Activated CD8-positive, alpha-beta memory T cell treated with anti-CD3 and anti-CD28 coated beads, Interleukin-2, amount 50 U/mL, for 4 hours (primary cell): ENCODE data around the gene SH3YL1.

ENCODE experiments used
- DNase-seq: peaks from one replicate; pipeline ENCODE4 v3.0.0-alpha.2; 2020

The SH3YL1 gene

DNA sequence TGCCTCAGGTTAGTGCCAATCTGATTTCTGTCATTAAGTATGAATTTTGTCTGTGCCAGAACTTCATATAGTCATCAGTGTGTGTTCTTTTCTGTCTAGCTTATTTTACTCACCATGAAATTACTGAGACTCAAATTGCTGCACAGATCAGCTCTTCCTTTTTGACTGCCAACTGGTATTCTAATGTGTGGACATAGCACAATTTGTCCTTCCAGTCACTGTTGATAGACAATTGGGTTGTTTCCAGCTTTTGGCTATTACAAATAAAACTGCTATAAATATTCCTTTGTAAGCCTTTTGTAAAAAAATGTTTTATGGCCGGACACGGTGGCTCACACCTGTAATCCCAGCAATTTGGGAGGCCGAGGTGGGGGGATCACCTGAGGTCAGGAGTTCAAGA is 7.7 kb downstream of the SH3YL1 start:
- no peak for DNase-seq

DNA sequence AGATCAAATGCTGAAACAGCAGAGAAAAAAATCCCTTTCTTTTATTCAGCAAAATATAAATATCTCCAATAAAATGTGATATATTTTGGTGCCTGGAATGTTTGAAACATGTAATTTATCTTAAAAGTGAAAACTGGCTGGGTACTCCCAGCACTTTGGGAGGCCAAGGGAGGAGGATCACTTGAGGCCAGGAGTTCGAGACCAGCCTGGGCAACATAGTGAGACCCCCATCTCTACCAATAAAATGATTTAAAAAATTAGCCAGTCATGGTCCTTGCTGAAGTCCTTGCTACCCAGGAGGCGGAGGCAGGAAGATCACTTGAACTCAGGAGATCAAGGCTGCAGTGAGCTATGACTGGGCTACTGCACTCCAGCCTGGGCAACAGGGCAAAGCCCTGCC is 8.6 kb downstream of the SH3YL1 start:
- DNase-seq: no peak

GRCh38 chr2:254241-254640 is 9.6 kb downstream of the SH3YL1 start:
- DNase-seq: no peak

- no peak for DNase-seq
Measured at GRCh38 chr2:253202-253638, 10.6 kb downstream of the SH3YL1 start.

DNA sequence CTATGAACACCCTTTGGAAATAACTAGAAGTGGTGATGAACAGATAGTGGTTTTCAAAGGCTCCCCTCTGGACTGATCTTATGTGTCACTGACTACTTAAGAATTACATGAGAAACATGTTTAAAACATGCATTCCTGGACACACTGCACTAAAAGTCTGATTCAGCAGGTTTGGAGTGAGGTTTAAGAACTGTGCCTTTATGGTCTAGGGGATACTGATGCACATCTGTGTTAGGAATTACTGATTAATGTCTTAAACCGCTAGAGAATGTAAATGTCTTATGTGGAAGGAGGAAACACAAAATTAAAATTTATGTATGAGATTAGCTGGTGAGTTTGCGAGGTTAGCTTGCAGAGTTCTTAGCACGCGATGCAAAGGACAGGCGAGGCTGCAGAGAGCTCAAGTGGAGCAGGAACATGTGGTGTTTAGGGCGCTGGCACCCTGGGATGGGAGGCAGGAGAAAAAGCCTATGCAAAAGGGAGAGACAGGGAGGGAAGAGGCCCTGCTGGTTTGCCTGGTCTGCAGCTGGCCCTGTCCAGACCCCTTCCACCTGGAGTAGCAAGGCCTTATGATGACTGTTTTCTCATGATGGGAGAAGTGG is 11.7 kb downstream of the SH3YL1 start:
- no peak for DNase-seq

- no peak for DNase-seq
Measured at GRCh38 chr2:249538-250042, 14.2 kb downstream of the SH3YL1 start.

- DNase-seq: no peak
Measured at GRCh38 chr2:248724-249123, 15.1 kb downstream of the SH3YL1 start.

DNA sequence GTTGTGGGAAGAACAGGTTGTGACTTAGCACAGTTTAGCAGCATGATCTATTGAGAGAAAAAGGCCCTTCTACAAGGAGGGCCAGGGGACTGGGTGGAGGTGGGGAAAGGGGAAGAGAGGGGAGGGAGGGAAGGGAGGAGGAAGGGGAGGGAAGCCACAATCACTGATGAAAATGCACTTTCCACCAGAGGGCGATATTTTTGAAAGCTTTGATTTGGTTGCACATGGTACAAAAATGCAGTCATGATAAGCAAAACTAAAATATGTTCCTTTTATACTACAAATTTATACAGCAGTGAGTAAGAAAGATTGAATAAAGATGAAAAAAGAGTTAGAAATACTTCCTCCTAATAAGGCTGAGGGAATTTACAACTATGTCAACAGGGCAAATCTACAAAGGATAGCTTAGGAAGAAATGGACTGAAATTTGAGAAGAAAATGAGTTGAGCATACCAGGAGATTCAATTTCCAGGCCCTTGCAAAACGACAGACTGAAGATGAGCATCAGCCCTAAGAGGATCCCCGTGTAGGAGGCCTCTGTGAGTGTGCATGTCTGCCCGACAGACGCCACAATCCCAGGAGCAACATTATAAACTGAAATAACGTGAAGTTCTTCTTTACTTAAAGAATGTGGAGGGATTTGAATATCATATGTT is 17.2 kb downstream of the SH3YL1 start:
- no peak for DNase-seq

DNA sequence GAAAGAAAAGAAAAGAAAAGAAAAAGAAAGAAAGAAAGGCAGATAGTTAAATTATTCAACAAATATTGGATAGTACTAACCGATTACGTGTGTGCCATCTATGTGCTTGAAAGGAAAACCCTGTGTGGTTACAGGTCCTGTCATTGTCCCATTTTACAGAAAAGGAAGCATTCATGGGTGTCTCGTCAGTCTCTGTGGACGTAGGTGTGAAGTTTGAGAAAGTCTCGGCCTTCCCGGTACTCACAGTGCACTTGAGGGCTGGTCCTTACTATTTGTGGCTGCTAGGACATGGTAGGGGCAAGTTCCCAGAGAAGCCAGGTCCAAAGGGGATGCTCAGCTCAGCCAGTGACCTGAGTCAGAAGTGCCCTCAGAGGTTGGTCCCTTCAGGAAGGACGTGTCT is 19.3 kb downstream of the SH3YL1 start:
- DNase-seq: no peak

DNA sequence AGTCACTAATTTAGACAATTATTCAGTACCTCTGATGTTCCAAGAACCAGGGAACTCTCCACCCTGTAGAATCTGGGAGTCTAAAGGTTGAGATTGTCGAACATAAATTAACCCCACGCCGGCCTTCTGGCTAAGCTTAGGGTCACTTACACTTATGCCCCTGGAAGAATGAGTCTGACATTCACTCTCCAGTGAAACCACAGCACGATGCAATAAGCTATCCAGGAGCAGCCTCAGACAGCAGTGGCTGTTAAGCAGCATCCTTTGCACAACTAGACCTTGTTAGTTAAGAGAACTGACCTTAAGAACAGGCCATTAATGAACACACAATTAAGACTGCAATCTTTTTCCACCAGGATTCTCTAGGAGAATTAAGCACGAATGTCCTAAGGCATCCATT is 25.0 kb downstream of the SH3YL1 start:
- no peak for DNase-seq

- no peak for DNase-seq
Measured at GRCh38 chr2:238431-238830, 25.4 kb downstream of the SH3YL1 start.

DNA sequence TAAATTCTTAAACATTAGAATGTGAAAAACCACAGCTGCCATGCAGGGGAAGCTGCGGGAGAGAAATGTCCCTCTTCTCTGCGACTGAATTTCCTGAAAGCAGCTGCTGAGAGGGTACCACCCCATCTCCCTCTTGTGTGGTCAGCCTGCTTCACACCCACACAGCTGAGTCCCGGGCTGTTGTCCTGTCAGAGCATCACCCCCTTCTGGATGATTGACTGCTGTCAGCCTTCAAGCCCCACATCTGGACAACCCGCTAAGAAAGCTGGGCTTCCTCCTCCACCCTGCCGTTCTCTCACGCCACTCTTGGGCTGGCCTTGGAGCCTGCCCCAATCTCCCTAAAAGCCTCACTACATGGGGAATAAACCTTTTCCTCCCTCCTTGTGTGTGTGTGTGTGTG is 26.0 kb downstream of the SH3YL1 start:
- no peak for DNase-seq

DNA sequence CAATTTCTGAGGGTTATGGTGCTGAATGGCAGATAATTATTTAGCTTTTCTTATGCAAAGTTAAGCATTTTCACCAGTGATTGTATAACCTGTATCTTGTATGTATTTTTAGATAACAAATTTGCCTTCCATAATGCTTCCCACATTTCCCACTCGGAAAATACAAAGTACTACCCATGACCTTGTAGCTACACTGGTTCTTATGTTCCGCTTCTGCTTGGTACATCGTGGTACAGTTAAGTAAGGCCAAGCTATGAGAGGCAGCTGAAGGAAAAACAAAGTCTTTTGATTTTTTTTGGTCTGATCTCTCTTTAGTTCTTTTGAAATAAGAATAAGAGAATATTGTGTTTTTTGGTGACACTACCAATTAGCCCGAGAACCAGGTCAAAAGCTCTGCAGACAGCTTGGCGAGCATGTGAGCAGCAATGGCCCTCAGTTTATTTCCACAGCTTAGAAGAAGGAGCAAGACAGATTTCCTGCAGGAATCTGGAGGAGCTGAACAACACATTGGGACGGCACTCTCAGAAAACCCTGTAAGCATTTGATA is 26.8 kb downstream of the SH3YL1 start:
- DNase-seq: no peak

DNA sequence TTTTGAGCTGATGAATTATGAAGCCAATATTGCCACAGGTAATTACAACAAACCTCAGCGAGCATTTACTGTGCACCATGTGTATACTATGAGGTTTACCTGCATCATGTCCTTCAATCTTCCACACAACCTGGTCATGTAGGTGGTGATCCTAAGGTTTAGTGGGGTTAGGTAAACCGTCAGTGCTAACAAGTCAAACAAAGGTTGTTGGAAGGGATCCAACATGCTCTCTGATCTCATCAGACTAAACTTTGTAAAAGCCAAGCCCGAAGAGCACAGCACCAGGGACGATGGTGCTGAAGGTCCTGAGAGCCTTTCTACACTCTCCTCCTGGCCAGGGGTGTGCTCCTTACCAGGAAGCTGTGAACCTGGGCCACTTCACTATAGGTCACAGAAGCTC is 29.4 kb downstream of the SH3YL1 start:
- DNase-seq: no peak

- DNase-seq: no peak
Measured at GRCh38 chr2:233030-233429, 30.8 kb downstream of the SH3YL1 start.

DNA sequence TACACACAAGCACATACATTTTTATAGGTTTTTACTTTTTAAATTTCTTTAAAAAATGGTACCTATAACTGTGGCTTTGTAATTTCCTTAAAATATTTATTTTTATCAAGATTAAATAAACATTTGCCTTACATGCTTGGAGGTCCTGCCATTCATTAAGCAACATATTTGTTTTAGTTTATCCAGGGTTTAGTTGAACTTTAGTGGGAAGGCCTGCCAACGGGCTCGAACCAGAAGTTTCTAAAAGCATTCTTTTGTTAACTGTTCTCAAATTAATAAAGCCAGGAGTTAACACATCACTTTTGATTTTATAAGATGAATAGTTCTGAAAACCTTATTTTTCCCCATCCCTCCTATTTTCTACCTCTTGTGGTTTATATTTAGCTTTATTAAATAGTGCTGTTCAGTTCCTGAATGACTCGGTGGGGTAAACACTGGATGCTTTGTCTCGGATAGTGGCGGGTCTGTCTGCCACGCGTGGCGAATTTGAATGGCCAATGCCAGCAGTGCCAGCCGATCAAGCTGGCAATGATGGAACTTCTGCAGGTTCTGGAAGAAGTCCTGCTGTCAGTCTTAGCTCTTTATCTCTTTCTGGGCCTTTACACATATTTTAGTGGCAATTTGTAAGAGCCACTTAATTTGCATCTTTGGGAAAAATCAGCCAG is 32.2 kb downstream of the SH3YL1 start:
- no peak for DNase-seq

GRCh38 chr2:228518-229278 is 35.1 kb downstream of the SH3YL1 start:
- no peak for DNase-seq

DNA sequence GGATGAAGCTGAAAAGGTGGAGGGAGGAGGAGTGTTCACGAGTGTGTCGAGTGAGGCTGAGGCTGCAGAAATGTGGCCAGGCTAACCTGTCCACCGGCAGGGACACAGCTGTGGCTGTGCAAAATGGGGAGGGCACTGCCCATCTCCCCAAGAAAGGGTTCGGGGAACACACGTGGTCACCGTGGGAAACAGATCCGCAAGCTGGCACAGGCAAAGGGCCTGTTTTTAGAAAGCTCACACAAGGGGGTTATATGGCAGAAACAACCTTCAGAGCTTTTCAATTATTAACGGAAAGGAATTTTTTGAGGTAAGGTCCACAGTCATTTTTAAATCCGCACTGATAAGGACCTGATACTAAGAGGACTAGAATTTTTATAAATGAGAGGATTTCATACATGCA is 35.7 kb downstream of the SH3YL1 start:
- DNase-seq: no peak

DNA sequence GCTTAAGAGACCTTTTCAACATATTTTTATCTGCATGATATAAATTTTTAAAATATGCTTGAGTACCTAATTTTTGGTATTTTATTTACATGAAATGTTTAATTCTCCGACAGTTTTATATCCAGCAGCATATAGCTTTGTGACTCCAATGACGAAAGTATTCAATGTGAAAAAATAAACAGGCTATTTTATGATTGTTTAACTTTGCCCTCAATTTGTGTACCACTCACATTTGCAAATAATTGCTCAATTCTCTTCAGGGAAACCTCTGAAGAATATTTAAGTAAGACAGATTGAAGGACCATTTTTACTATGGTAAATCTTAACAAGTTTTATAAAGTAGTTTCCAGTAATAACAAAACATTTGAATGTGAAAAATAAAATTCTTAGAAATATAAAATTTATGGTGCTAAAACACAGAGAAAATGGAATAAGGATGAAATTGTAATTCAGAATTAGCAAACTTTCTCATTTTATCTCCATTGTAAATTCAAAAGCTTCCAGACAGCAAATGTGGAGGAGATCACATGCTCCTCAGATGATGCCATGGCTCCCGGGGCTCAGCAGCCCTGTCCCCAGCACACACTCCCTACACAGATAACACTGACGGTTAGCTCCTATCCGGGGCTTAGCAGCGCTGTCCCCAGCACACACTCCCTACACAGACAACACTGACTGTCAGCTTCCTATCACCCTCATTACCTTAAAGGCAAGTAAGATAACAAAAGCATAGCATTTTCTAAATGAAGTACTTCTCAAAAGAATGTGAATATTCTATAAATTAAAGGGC is 39.7 kb downstream of the SH3YL1 start:
- no peak for DNase-seq

- DNase-seq: no peak
Measured at GRCh38 chr2:223451-223850, 40.4 kb downstream of the SH3YL1 start.

- no peak for DNase-seq
Measured at GRCh38 chr2:216068-216467, 47.8 kb downstream of the SH3YL1 start.

- no peak for DNase-seq
Measured at GRCh38 chr2:213932-214693, 49.7 kb downstream of the SH3YL1 start.
